NCI-H526 treated with DMSO at 0.1 percent for 48 hours (cell line): Measurements from ENCODE around the gene YPEL2.
"Not testable (repeated sequence)": the region's sequence is repeated elsewhere in the genome, so short reads cannot be mapped to it uniquely, and the experiment has no call there.

Experiments
- DNase-seq: peaks from one replicate; lab custom pipeline; 2025; lab: John Stamatoyannopoulos, UW

Gene YPEL2

DNA sequence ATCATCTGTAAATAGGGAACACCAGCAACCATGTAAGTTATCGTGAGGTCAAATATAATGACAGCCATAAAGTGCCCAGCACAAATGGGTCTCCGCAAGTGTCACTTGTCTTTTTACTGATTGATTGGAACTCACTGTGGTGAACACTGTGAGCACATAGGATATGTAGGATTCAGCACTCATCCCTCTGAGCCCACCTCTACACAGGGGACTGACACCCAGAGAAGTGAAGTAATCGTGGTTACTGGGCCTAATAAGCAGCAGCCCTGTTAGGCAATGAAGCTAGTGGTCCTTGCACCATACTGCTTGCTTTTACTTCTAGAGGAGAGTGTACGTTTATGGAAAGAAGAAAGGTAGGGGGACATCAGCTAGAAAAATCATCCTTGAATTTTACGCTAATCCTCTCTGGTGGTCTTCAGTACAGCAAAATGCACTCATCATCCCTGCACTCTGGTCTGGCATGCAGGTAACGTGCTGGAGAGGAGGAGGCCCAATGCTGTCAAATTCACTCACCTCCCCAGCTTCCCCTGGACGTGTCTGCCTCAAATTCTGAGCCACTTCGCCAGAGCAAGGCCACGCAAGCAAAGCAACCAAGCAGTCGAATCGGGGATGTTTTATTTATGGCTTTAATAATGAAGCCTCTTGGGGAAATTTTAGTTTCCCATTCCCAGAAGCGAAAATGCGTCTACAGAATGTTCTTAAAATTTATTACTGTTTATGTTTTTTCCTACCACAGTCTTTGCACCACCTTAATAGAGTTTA is 74.7 kb downstream of the YPEL2 start:
- DNase-seq = no peak

DNA sequence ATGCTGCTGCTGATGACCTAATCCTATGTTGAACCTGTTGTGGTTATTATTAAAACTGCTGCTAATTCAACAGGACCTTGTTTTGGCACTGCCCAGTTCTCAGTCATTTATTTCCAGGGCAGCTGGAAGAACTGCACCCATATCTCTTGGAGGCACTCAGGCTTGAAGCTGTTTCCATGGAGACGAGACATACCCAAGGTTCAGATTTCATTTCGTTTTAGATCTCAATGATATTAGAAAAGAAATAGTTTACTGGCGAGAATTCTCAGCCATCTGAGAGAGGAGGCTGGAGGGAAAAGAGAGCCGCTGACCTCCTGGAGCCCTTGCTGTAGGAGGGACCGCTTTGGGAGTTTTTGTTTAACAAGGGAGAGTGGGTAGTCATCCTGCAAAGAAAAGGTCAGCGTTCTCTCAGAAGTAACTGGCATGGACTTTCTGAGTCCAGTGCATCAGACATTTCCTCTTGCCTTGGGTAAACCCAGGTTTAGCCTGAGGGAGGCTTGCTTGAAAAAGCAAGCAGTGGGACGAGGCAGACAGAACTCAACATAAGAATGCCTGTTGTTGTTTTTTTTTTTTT is 75.4 kb downstream of the YPEL2 start:
- DNase-seq = peak; percentile 97

DNA sequence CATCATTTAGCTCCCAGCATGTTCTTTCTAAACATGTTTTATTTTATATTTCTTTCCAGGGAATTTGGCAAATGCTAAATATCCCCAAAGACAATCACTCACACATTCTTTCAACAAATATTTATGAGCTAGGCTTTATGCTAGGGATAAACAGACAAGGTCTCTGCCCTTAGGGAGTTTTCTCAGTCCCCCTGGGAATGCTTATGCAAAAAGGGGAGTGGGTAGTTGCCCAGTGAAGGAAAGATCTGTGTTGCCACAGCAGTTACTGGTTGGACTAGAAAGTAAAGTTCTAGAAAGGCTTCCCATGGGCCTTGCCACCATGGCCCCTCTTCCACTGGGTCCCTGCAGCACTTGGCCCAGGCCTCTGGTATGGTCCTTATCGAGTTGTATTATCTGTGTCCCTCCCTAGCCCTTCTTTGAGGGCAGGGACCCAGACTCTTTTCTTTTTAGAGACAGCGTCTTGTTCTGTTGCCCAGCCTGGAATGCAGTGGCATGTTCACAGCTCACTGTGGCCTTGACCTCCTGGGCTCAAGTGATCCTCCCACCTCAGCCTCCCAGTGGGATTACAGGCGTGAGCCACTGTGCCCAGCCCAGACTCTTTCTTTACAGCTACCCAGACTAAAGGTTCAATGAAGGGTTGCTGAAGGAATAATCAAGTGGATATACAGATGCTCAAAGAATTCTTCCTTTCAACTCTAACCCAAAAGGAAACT is 78.0 kb downstream of the YPEL2 start:
- DNase-seq = peak; percentile 94

DNA sequence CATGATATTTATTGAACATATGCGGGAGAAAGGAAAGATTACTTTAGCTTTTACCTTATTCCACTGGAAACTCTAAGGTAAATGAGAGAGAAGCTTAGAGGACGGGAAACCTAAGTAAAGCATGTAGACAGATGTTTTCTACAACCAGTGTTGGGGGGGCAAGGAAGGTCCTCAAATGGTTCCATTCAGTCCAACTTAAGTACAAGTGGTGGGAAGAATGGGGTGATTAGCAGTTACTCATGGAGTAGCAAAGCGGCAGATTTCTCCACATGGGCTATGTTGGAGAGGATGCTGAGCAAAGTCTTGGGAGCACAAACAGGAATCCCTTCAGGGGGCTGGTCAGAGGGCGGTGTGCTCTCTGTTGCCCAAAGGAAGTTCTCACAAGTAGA is 78.6 kb downstream of the YPEL2 start:
- DNase-seq = no peak

DNA sequence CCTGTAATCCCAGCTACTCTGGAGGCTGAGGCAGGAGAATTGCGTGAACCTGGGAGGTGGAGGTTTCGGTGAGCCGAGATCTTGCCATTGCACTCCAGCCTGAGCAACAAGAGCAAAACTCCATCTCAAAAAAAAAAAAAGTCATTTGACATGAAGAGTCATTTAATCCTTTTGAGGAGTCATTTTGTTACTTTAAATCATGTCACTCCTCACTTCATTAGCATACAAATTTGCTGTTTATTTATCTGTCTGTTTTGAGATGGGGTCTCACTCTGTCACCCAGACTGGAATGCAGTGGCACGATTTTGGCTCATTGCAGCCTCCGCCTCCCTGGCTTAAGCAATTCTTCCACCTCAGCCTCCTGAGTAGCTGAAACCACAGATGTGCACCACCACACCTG is 81.0 kb downstream of the YPEL2 start:
- not testable (repeated sequence) for DNase-seq

DNA sequence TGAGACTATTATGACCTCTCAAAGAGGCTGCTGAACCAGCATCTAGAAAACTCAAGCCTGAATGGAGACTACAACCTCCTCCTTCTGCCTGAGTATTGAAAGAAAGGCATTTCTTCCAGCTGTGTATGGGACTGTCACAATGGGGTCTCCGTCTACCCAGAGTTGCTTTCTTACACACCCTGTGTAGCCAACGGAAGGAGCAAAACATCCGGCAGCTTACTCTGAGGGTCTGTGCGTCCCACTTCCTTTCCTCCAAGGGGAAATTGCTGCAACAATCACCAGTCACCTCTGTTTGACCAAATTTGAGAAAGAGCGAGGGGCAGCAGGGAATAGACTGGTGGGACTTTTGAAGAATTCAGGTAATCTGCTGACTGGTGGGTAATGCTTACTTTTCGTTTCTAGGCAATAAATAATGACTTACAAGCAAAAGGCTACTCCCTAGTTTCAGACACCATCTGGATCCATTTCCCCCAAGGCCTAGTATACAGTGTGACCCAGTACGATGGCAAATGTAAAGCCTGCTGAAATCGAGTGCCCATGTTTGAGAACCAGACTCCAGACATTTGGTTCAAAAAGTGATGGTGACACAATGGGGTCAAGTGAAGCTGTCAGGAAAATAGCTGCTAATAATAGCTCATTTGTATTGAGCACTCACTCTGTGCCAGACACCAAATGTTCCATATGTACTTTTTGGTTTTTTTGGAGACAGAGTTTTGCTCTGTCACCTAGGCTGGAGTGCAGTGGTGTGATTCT is 81.7 kb downstream of the YPEL2 start:
- DNase-seq = no peak

DNA sequence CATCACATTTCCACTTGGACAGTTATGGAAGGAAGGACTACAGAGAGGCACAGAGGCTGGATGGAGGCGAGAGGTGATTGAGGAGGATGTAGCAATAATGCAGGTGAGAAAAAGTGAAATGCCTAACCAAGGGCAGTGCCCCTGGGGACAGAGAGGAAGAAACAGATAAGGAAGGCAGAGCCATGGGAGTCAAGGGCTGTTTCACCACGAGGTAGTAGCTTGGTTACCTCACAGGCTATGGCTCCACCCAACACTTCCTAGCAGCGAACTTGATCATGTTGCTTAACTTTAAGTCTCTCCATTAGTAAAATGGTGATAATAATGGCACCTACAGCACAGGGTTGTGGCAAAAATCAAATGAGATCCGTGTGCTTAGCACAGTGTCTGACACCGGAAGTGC is 83.9 kb downstream of the YPEL2 start:
- no peak for DNase-seq

DNA sequence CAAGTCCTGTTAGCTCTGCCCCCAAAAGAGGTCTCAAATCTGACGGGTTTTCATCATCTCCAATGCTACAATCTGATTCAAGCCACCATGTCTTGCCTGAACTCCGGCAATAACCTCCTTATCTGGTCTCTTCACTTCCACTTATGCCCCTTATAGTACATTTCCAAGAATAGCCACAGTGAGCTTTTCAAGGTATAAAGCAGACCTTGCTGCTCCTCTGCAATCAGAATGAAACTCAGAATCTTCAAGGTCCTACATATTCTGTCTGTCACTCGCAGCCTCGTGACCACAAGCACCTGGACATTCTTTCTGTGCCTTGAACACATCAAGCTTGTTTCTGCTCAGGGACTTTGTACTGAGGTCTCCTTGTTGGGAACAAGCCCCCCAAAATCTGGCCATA is 84.7 kb downstream of the YPEL2 start:
- no peak for DNase-seq

DNA sequence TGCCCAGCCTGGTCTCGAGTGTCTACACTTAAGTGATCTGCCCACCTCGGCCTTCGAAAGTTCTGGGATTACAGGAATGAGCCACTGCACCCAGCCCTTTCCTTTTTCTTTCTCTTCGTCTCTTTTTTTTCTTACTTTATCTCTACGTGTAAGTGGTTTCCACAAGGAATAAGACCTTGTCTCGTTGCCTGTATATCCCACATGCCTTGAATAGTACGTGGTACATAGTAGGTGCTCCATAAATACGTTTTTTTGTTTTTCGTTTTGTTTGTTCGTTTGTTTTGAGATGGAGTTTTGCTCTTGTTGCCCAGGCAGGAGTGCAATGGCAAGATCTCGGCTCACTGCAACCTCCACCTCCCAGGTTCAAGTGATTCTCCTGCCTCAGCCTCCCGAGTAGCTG is 86.0 kb downstream of the YPEL2 start:
- DNase-seq = no peak

DNA sequence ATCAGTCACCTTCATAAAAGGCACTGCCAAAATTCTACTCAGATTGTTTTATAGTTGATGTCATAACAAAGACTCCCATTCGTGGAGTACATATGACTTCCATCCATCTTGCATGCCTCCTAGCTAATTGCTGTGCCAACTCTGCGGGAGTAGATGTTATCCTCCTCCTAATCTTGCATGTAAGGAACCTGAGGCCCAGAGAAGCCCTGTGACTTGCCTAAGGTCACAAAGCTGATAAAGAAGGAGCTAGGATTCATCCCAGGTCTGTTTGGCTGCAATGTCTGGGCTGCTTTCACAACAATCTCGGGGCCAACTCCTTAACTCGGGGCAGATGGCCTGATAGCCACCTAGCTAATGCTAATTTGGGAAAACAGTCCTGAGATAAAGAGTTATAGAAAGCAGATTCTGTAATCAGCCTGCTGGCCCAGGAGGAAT is 87.3 kb downstream of the YPEL2 start:
- DNase-seq = no peak

DNA sequence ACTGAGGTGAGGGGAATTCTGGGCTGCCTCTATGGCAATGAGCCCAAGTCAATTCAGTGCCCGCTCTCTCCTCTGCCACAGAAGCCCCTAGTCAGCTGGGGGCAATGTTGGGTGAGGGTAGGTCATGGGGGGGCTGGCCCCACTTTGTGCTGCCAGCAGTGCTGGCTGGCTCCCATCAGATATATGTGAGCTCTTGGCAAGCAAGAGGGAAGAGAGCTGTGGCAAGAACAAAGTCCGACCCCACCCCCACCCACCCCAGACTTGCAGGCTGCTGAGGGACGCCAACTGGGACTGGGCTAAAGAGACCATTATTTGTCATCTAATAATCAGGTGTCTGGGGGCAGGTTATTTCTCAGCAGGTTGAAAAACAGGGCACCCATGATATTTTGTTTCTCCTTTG is 89.4 kb downstream of the YPEL2 start:
- no peak for DNase-seq

DNA sequence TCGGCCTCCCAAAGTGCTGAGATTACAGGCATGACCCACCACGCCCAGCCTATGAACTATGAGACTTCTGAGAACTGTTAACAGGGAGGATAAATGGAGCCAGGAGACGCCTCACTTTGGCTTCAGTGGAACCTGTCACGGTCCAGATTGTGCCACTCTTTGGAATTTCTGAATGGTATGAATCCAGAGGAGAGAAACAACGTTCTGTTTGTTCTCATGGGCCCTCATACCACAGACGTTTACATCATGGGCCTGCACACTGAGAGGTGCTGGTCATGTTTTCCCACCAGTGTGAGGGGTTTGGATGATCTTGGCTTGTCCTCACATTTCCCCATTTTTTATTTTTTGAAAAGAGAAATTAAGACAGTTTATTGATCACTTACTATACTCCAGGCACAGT is 90.3 kb downstream of the YPEL2 start:
- no peak for DNase-seq

DNA sequence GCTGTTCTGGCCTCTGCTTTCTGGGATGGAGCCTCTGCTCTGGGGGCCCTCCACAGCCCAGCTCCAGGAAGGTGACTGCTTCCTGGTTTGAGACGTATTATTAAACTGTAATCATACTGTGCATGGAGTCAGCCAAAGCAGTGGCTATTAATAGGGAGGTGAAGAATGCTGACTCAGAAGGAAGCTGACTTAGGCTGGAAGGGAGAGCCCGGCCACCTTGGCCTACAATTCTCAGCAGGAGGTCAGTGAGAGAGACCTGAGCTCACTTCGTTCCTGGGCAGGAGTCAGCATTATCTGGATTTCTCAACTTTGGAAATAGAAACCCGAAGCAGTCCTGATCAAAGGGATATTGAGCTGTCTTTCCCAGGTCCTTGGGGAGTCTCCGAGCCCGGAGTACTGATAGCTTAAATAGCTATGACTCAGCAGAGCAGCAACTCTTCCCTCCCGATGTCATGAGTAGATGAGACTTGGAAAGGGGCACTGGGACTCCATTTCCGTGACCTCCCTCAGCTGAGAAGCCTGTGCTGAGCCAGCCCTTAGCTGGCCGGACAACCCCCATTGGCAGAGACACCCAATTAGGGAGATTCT is 91.8 kb downstream of the YPEL2 start:
- no peak for DNase-seq

DNA sequence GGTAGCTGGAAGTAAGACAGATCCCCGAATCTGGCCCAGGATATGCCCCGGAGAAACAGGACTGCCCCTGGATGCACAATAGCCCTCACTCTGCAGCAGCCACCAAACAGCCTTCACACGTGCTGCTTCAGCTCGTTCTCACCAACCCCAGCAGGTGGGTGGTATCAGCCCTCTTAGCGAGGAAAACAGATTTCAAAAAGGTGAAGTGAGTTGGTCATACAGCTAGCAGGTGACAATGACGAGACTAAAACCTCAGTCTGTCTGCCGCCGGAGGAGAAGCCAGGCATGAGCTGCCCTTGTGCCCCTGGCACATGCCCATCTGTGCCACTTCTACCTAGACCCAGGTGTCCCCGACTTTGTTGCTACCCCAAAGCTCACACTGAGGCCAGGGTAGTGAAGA is 92.4 kb downstream of the YPEL2 start:
- no peak for DNase-seq

DNA sequence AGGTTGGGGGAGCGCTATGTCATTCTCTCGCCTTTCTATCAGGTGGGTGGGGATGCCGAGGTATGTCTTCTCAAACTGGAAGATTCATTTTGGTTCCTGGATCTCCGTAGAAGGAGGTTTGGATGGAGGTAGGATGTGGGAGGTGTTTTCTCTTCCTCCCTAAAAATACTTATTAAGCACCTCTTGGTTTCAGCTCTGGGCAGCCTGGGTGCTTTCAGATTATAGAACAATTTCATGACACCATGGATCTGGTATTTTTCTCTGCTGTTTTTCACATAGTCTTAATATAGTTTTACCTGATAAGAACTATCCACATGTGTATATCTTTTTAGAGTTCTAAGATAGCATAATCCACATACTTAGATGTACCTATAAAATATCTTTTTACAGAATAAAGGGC is 92.9 kb downstream of the YPEL2 start:
- no peak for DNase-seq

DNA sequence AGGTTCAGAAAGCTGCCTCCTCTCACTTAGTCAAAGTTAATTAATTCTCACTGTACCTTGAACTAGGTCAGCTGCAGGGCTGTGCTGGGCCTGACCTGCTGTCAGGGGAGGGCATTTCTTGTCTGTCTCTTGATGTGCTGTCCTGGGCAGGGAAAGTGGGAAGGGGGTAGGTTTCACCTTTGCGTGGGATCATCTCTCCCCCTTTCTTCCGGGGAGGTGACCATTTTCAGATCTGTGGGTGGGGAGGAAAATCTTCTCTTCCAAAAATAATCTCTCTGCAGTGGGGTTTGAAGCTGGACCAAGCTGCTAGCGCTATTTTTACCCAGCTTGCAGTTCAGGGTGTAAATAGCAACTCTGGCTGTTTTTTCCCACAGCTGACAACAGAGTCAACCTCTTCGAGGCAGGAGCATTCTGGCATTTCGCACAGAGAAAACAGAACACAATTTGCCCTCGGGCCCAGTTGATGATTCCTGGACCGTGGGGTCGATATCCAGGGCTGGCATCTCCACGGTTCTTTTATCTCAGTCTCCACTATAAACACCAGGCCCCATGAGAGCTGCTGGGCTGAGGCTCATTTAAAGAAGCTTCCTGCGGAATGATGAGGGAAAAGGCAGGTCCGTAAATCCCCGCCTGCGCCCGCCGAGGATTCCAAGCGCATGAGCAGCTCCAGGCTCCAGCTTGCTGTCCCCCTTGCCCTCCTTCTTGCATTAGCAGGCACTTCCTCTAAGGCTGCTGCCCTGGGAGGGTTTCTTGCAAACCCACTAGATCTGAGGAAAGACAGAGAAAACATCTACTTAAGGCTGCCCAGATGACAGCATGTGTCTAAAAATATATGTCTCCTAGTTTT is 93.9 kb downstream of the YPEL2 start:
- no peak for DNase-seq

DNA sequence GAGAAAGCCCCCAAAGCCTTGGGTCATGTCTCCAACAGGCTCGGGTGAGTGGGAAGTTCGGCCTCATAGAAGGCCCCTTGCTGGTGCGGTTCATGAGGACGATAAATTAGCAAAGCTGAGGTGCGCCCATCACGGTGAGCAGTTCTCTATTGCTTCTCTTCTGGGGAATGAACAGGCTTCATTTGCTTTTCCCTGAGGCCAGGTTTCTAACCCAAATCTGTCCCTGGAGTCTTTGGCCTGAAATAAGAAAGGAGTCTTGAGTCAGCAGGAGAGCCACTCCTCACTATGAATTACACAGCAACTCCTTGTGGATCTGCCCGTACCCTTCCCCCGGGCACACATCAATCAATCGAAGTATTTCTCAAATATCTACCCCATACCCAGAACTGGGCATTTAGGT is 94.6 kb downstream of the YPEL2 start:
- no peak for DNase-seq

DNA sequence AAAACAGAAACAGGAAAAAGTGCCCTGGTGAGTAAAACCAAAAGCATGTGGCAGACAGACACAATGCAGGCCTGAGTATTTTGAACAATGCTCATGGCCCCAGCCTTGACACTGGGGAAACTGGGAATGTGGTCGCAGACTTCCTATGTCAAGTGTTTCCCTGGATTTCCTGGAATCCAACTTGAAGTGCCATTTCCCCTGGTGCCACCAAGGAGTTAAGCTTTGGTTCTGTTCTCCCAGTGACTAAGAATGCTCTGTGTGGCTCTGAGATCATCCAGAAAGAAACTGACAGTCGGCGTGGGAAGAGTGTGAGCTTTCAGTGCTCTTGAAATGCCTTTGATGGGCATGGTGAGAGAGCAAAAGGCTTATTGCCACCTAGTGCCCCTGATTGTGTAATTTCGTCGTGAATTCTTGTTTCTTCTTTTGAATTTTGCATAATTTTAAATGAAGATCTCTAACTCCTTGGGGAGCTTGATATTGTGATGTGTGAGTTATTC is 96.0 kb downstream of the YPEL2 start:
- no peak for DNase-seq

DNA sequence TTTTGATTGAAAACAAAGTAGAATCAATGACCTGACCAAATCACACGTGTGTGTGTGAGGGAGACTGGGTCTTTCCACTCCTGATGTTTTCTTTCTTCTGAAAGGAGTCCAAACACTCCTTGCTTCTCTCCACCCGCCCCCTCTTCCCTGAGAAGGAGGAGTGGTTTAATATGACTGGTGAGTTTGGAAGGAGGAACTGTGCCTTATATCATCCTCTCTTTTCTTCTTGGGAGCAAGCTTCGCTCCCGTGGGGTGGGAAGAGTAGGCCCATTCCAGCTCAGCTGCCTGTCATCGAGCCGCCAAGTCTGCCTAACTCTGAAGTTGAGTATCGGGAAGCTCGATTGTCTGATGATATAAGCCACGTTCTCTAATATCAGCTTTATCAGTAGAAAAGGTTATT is 96.5 kb downstream of the YPEL2 start:
- no peak for DNase-seq

DNA sequence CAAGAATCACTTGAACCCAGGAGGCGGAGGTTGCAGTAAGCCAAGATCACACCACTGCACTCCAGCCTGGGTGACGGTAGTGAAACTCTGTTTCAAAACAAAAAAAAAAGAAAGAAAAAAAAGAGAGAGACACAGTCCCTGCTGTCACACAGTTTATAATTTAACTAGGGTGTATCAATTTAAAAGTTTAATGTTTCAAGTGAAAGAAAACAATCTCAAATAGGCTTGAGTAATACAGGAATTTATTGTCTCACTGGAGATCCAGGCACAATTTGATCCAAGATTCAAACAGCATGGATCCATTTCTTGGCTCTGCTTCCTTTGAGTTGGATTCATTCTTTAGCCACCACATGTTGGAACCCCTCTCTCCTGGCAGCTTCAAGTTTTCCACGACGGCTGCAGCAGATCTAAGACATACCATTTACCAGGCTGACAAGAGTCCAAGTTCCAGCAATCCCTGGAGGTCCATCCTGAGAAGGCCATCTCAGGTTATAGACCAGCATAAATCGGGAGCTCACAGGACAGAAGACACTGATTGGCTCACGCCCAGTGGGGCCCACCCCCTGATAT is 97.5 kb downstream of the YPEL2 start:
- no peak for DNase-seq

DNA sequence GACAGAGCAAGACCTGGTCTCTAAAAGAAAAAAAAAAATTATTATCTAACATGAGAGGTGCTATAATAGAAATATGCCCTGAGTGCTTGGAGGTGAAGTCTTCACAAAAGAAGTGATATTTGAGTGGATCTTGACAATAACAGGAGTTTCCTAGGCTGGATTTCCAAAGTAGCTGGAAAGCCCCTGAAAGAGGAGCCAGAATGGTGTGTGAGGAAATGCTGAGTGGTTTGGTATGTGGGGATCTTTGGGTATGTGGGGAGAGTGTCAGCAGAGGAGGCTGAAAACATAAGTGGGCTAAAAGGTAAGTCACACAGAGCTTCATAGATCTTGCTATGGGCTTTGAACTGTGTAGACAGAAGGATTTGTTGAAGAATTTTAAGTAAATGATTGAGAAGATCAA is 100.1 kb downstream of the YPEL2 start:
- no peak for DNase-seq
